Right atrium auricular region (tissue), 2 donors: ENCODE data around the gene BHLHE40. TPM values are rescaled to one million over a fixed set of nuclear protein-coding genes. Genes with fewer than 3 reads are reported as not detected.

Experiments
- DNase-seq: peaks from one replicate; pipeline ENCODE4 v3.0.0-alpha.2; 2019; ENCODE audit warnings: low spot score
- H3K27ac ChIP-seq, 2 donors: fragments of 200-600 bp; sonication (generic); 1 replicate in 1 of 2; 2 replicates in 1 of 2; pipeline ENCODE4 v1.5.1; 2016 to 2019
- H3K27me3 ChIP-seq, 2 donors: fragments of 200-600 bp; sonication (generic); one replicate each; pipeline versions ENCODE4 v1.5.1 to v1.6.0; 2017 to 2019
- H3K36me3 ChIP-seq: fragments of 200-600 bp; sonication (generic); one replicate; pipeline ENCODE4 v1.5.1; 2016
- H3K4me1 ChIP-seq, 2 donors: fragments of 200-600 bp; sonication (generic); one replicate each; pipeline versions ENCODE4 v1.5.1 to v1.6.0; 2017 to 2019
- H3K4me3 ChIP-seq, 2 donors: fragments of 200-600 bp; sonication (generic); 1 replicate in 1 of 2; 2 replicates in 1 of 2; pipeline ENCODE4 v1.5.1; 2017 to 2019; ENCODE audit warnings: mild to moderate bottlenecking in 1 of 2, moderate library complexity in 1 of 2
- H3K9me3 ChIP-seq, 2 donors: fragments of 200-600 bp; sonication (generic); one replicate each; pipeline ENCODE4 v1.5.1; 2019
- total RNA-seq, 2 donors: library from RNA; depleted of rRNA; stranded (reverse); fragments of >200 nt; gene quantifications; one replicate each; pipeline ENCODE4 v1.1.0, GENCODE V29; 2016
- TF ChIP-seq, protein P1 (sequence below), 2 donors: fragments of 200-600 bp; sonication (generic); IDR thresholded peaks; one replicate each; pipeline ENCODE4 v1.5.1; 2019; ENCODE audit warnings: antibody characterized with exemption in 2 of 2

BHLHE40 gene
- total RNA-seq, 2 donors from 2014 or later: 32.3 to 49.5 TPM

DNA sequence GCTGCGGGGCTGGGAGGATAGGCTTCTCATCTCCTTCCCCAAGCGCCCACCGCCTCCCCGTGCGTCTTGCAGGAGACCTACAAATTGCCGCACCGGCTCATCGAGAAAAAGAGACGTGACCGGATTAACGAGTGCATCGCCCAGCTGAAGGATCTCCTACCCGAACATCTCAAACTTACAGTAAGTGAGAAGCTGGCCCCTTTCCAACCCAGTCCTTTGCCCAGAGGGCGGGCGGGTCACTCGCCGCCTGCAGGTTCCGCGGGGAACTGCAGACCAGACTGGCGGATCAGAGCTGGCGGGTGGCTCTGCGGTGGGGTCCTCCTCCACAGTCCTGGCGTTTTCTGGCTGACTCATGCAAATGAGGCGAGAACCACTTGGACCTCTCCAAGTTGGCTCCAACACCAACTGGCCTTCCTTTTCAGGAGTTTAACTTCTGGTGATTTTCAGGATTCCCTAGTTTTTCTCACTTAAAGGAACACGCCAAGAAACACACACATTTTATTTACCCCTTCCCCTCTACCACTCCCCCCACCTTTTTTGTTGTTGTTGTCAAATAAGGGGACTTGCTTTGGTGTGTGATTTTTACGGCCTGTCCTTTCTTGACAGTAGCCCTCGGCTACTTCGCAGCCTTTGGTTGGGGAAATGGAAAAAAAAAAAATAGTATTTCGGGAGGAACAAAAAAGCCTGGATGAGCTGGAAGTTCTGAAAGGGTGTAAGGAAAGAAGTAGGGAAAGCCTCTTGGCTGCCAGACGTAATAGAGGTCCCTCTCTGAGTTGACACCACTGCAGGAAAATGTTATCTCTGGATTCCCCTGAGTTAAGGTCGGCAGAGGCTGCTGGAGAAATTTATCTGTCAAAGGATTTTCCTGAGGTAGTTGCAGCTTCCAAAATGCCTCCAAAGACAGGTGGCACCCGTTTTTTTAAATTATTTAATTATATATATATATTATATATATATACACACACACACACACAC lies 1.3 kb downstream of the BHLHE40 start:
- Histone ChIP-seq H3K27ac (peak overlapping the region; percentile 96 to 98), H3K27me3 (no peaks in the 10 kb centered on the region), H3K4me3 (peak overlapping the region; percentile 87 to 92), H3K4me1 (peaks cover 0 to 66% of the 10 kb centered on the region in 2 donors), H3K9me3 (no peaks in the 10 kb centered on the region), H3K36me3 (peaks cover 12% of the 10 kb centered on the region)
- TF ChIP-seq, protein P1, sequence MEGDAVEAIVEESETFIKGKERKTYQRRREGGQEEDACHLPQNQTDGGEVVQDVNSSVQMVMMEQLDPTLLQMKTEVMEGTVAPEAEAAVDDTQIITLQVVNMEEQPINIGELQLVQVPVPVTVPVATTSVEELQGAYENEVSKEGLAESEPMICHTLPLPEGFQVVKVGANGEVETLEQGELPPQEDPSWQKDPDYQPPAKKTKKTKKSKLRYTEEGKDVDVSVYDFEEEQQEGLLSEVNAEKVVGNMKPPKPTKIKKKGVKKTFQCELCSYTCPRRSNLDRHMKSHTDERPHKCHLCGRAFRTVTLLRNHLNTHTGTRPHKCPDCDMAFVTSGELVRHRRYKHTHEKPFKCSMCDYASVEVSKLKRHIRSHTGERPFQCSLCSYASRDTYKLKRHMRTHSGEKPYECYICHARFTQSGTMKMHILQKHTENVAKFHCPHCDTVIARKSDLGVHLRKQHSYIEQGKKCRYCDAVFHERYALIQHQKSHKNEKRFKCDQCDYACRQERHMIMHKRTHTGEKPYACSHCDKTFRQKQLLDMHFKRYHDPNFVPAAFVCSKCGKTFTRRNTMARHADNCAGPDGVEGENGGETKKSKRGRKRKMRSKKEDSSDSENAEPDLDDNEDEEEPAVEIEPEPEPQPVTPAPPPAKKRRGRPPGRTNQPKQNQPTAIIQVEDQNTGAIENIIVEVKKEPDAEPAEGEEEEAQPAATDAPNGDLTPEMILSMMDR (IDR thresholded peaks at IDR 0.05): peak; percentile 97 to 98
- DNase-seq: peak; percentile 97

DNA sequence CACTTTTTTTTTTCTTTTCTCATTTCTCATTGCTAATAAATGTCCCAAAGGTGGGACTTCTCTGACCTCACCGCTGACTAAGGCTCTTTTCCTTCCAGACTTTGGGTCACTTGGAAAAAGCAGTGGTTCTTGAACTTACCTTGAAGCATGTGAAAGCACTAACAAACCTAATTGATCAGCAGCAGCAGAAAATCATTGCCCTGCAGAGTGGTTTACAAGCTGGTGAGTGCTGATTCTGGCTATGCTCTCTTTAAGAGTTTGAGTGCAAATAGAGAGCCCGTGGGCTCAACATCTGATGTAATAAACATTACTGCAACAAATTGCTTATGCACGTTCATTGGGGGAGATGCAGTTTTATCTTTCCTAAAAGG lies 2.0 kb downstream of the BHLHE40 start:
- H3K4me3 ChIP-seq: peak overlapping the region; percentile 87 to 92
- no peaks in the 10 kb centered on the region for H3K9me3 ChIP-seq
- H3K27ac ChIP-seq: peak overlapping the region; percentile 96 to 98
- no peaks in the 10 kb centered on the region for H3K27me3 ChIP-seq
- H3K4me1 ChIP-seq: peaks cover 0 to 69% of the 10 kb centered on the region in 2 donors
- DNase-seq: no peak
- H3K36me3 ChIP-seq: peaks cover 12% of the 10 kb centered on the region
- TF ChIP-seq, protein P1 (IDR thresholded peaks at IDR 0.05): no peak

- TF ChIP-seq, protein P1 (IDR thresholded peaks at IDR 0.05): no peak
- peaks cover 12% of the 10 kb centered on the region for H3K36me3 ChIP-seq
- no peak for DNase-seq
- H3K9me3 ChIP-seq: no peaks in the 10 kb centered on the region
- H3K4me1 ChIP-seq: peaks cover 0 to 67% of the 10 kb centered on the region in 2 donors
- no peaks in the 10 kb centered on the region for H3K27me3 ChIP-seq
- peak overlapping the region; percentile 87 to 92 for H3K4me3 ChIP-seq
- H3K27ac ChIP-seq: peak overlapping the region; percentile 96 to 98
These were observed 2.6 kb downstream of the BHLHE40 start for GRCh38 chr3:4981665-4982494.

DNA sequence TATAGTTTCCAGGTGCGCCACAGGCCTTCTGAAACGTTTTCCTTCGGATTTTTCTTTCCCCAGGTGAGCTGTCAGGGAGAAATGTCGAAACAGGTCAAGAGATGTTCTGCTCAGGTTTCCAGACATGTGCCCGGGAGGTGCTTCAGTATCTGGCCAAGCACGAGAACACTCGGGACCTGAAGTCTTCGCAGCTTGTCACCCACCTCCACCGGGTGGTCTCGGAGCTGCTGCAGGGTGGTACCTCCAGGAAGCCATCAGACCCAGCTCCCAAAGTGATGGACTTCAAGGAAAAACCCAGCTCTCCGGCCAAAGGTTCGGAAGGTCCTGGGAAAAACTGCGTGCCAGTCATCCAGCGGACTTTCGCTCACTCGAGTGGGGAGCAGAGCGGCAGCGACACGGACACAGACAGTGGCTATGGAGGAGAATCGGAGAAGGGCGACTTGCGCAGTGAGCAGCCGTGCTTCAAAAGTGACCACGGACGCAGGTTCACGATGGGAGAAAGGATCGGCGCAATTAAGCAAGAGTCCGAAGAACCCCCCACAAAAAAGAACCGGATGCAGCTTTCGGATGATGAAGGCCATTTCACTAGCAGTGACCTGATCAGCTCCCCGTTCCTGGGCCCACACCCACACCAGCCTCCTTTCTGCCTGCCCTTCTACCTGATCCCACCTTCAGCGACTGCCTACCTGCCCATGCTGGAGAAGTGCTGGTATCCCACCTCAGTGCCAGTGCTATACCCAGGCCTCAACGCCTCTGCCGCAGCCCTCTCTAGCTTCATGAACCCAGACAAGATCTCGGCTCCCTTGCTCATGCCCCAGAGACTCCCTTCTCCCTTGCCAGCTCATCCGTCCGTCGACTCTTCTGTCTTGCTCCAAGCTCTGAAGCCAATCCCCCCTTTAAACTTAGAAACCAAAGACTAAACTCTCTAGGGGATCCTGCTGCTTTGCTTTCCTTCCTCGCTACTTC lies 3.8 kb downstream of the BHLHE40 start:
- Histone ChIP-seq H3K36me3 (peaks cover 12% of the 10 kb centered on the region), H3K4me3 (peak overlapping the region; percentile 30 to 92), H3K27me3 (no peaks in the 10 kb centered on the region)

More for the DNA sequence above, 3.8 kb downstream of the BHLHE40 start:
- TF ChIP-seq, protein P1 (IDR thresholded peaks at IDR 0.05): no peak
- Histone ChIP-seq H3K4me1 (peaks cover 0 to 64% of the 10 kb centered on the region in 2 donors), H3K9me3 (no peaks in the 10 kb centered on the region), H3K27ac (peak overlapping the region; percentile 96 to 98)
- DNase-seq: no peak
